IMR-90 (cell line): ENCODE data around the gene ABCA3. TPM values are rescaled to one million over a fixed set of nuclear protein-coding genes. Genes with fewer than 3 reads are reported as not detected.

Source experiments
- ATAC-seq: fragments of 200-7000 bp; cut with Tn5 transposase; 2 replicates; pipeline ENCODE4 v1.9.1; 2020; ENCODE audit warnings: low read depth, mild to moderate bottlenecking, moderate library complexity
- BruUV-seq: library from RNA; stranded (reverse); fragments of 400-500 nt; replicated peaks from 2 replicates; lab custom pipeline; 2021; lab: Mats Ljungman, UMichigan
- CTCF ChIA-PET: fragments of 300-600 bp; formaldehyde crosslinking; extraction: SDS; loops from one replicate; lab custom pipeline; 2021; ENCODE audit warnings: antibody characterized with exemption; lab: Yijun Ruan, JAX
- POLR2A ChIA-PET: fragments of 300-600 bp; sonication (Branson Sonifier 250); formaldehyde crosslinking; loops from one replicate; lab custom pipeline; 2022; ENCODE audit warnings: antibody characterized with exemption; ENCODE audit not compliant: unreplicated experiment; lab: Charles Lee
- DNase-seq: peaks from one replicate; pipeline ENCODE4 v3.0.0; 2013
- H2AFZ ChIP-seq: replicated peaks from 2 replicates; pipeline ENCODE3; 2013; ENCODE audit warnings: low read length, mild to moderate bottlenecking; ENCODE audit not compliant: poor library complexity
- H2AK5ac ChIP-seq: 2 replicates; pipeline ENCODE4 v1.6.1; 2013; ENCODE audit warnings: low read depth, low read length, inconsistent platforms
- H2AK9ac ChIP-seq: replicated peaks from 2 replicates; pipeline ENCODE3; 2013; ENCODE audit warnings: mild to moderate bottlenecking, low read depth, low read length, moderate library complexity; ENCODE audit not compliant: poor library complexity
- H2BK120ac ChIP-seq: 2 replicates; pipeline ENCODE4 v1.6.1; 2013; ENCODE audit warnings: low read depth, low read length, inconsistent platforms
- H2BK15ac ChIP-seq: 3 replicates; pipeline ENCODE4 v1.6.1; 2013; ENCODE audit warnings: low read depth, low read length, inconsistent platforms
- H2BK20ac ChIP-seq: 2 replicates; pipeline ENCODE4 v1.6.1; 2013; ENCODE audit warnings: low read depth, mild to moderate bottlenecking, inconsistent platforms, low read length, moderate library complexity
- H2BK5ac ChIP-seq: 2 replicates; pipeline ENCODE4 v1.6.1; 2013; ENCODE audit warnings: mild to moderate bottlenecking, low read depth, low read length, inconsistent platforms; ENCODE audit not compliant: poor library complexity, severe bottlenecking
- H3K14ac ChIP-seq: replicated peaks from 2 replicates; pipeline ENCODE4 v1.6.1; 2013; ENCODE audit warnings: low read depth, low read length, inconsistent platforms
- H3K18ac ChIP-seq: 2 replicates; pipeline ENCODE4 v1.6.1; 2013; ENCODE audit warnings: low read depth, low read length, control low read depth
- H3K23ac ChIP-seq: 2 replicates; pipeline ENCODE4 v1.6.1; 2013; ENCODE audit warnings: low read depth, low read length, inconsistent platforms
- H3K27ac ChIP-seq: 2 replicates; pipeline ENCODE4 v1.5.1; 2013; ENCODE audit warnings: mild to moderate bottlenecking, control low read depth, low read length; ENCODE audit not compliant: insufficient read depth
- H3K27me3 ChIP-seq: 2 replicates; pipeline ENCODE4 v1.6.1; 2013; ENCODE audit warnings: low read length; ENCODE audit not compliant: control insufficient read depth, insufficient read depth
- H3K36me3 ChIP-seq: 2 replicates; pipeline ENCODE4 v1.6.1; 2013; ENCODE audit warnings: low read length, mixed read lengths; ENCODE audit not compliant: control insufficient read depth, insufficient read depth
- H3K4ac ChIP-seq: 2 replicates; pipeline ENCODE4 v1.6.1; 2013; ENCODE audit warnings: low read depth, low read length, inconsistent platforms
- H3K4me1 ChIP-seq: 2 replicates; pipeline ENCODE4 v1.6.1; 2013; ENCODE audit warnings: low read length, mixed read lengths; ENCODE audit not compliant: control insufficient read depth, insufficient read depth
- H3K4me2 ChIP-seq: 2 replicates; pipeline ENCODE4 v1.6.1; 2013; ENCODE audit warnings: low read depth, mild to moderate bottlenecking, control low read depth, low read length, moderate library complexity
- H3K4me3 ChIP-seq: 2 replicates; pipeline ENCODE4 v1.5.1; 2013; ENCODE audit warnings: low read depth, mild to moderate bottlenecking, control low read depth, low read length, moderate library complexity; ENCODE audit not compliant: insufficient read depth
- H3K56ac ChIP-seq: 2 replicates; pipeline ENCODE4 v1.6.1; 2013; ENCODE audit warnings: low read length, inconsistent platforms; ENCODE audit not compliant: insufficient read depth; ENCODE audit errors: extremely low read depth
- H3K79me1 ChIP-seq, 2 experiments: 2 replicates each; pipeline ENCODE4 v1.6.1; 2013; ENCODE audit warnings: low read length in 2 of 2, inconsistent platforms in 1 of 2, low read depth in 1 of 2
- H3K9ac ChIP-seq: 2 replicates; pipeline ENCODE4 v1.6.1; 2013; ENCODE audit warnings: low read depth, low read length, control low read depth
- H3K9me1 ChIP-seq: 2 replicates; pipeline ENCODE4 v1.6.1; 2013; ENCODE audit warnings: low read length, inconsistent platforms; ENCODE audit not compliant: insufficient read depth
- H3K9me3 ChIP-seq: 2 replicates; pipeline ENCODE4 v1.6.1; 2013; ENCODE audit warnings: low read length; ENCODE audit not compliant: control insufficient read depth, insufficient read depth
- H4K20me1 ChIP-seq: 2 replicates; pipeline ENCODE4 v1.6.1; 2013; ENCODE audit warnings: low read length, inconsistent platforms; ENCODE audit not compliant: insufficient read depth
- H4K5ac ChIP-seq: 2 replicates; pipeline ENCODE4 v1.6.1; 2013; ENCODE audit warnings: mild to moderate bottlenecking, low read depth, low read length, control low read depth
- H4K8ac ChIP-seq, 2 experiments: 2 replicates each; pipeline ENCODE4 v1.6.1; 2013; ENCODE audit warnings: low read depth in 2 of 2, low read length in 2 of 2, control low read depth in 1 of 2, inconsistent platforms in 1 of 2
- H4K91ac ChIP-seq: 2 replicates; pipeline ENCODE4 v1.6.1; 2013; ENCODE audit warnings: low read depth, low read length, inconsistent platforms; ENCODE audit not compliant: insufficient read depth
- BHLHE40 ChIP-seq: fragments of 150-350 bp; IDR thresholded peaks from 2 replicates; pipeline ENCODE4 v1.6.1; 2016; ENCODE audit warnings: mild to moderate bottlenecking, low read depth, low read length
- CEBPB ChIP-seq: IDR thresholded peaks from 2 replicates; pipeline ENCODE4 v1.6.1; 2012; ENCODE audit warnings: low read depth, low read length, improper control_type of control experiment
- CHD1 ChIP-seq: IDR thresholded peaks from 2 replicates; pipeline ENCODE4 v1.6.1; 2012; ENCODE audit warnings: low read depth, low read length, improper control_type of control experiment
- CTCF ChIP-seq: conservative IDR thresholded peaks from 2 replicates; pipeline ENCODE4 v1.5.1; 2012; ENCODE audit warnings: mild to moderate bottlenecking, low read depth, low read length, improper control_type of control experiment
- ELK1 ChIP-seq: fragments of 150-350 bp; IDR thresholded peaks from 2 replicates; pipeline ENCODE4 v1.6.1; 2016; ENCODE audit warnings: low read depth, mild to moderate bottlenecking, low read length, moderate library complexity, borderline replicate concordance
- FOS ChIP-seq: fragments of 150-350 bp; IDR thresholded peaks from 2 replicates; pipeline ENCODE4 v1.6.1; 2016; ENCODE audit warnings: low read depth, low read length
- MAFK ChIP-seq: IDR thresholded peaks from 2 replicates; pipeline ENCODE4 v1.6.1; 2012; ENCODE audit warnings: low read depth, low read length, improper control_type of control experiment
- MAZ ChIP-seq: IDR thresholded peaks from 2 replicates; pipeline ENCODE4 v1.6.1; 2012; ENCODE audit warnings: low read depth, mild to moderate bottlenecking, low read length, improper control_type of control experiment, moderate library complexity, borderline replicate concordance
- MXI1 ChIP-seq: IDR thresholded peaks from 2 replicates; pipeline ENCODE4 v1.6.1; 2012; ENCODE audit warnings: low read depth, mild to moderate bottlenecking, low read length, moderate library complexity, borderline replicate concordance
- NFE2L2 ChIP-seq: fragments of 150-350 bp; IDR thresholded peaks from 2 replicates; pipeline ENCODE4 v1.6.1; 2016; ENCODE audit warnings: low read depth, mild to moderate bottlenecking, low read length
- POLR2A ChIP-seq: IDR thresholded peaks from 2 replicates; pipeline ENCODE4 v1.6.1; 2012; ENCODE audit warnings: mild to moderate bottlenecking, low read depth, low read length
- RAD21 ChIP-seq: IDR thresholded peaks from 2 replicates; pipeline ENCODE4 v1.6.1; 2012; ENCODE audit warnings: low read length, improper control_type of control experiment
- RCOR1 ChIP-seq: IDR thresholded peaks from 2 replicates; pipeline ENCODE4 v1.6.1; 2012; ENCODE audit warnings: mild to moderate bottlenecking, low read length, improper control_type of control experiment; ENCODE audit not compliant: insufficient replicate concordance
- RFX5 ChIP-seq: IDR thresholded peaks from 2 replicates; pipeline ENCODE4 v1.8.0; 2012; ENCODE audit warnings: low read depth, mild to moderate bottlenecking, low read length, moderate library complexity
- SMC3 ChIP-seq: fragments of 150-350 bp; IDR thresholded peaks from 2 replicates; pipeline ENCODE4 v1.6.1; 2016; ENCODE audit warnings: low read depth, mild to moderate bottlenecking, antibody characterized with exemption, low read length, moderate library complexity
- USF2 ChIP-seq: fragments of 150-350 bp; IDR thresholded peaks from 2 replicates; pipeline ENCODE4 v1.6.1; 2017; ENCODE audit warnings: mild to moderate bottlenecking, antibody characterized with exemption, low read length, low read depth
- WGBS, 2 experiments: methylation state at CpG; one replicate each; pipeline versions ENCODE4 v1.1.5 to v1.1.7; 2013; ENCODE audit warnings: missing lambda C conversion rate in 2 of 2; ENCODE audit not compliant: insufficient read length in 1 of 2; ENCODE audit errors: extremely low coverage in 2 of 2; 5-methylcytosine and 5-hydroxymethylcytosine counted together
- dilution Hi-C: fragments of 300-500 bp; cut with HindIII; formaldehyde crosslinking; loops from one replicate; pipeline ENCODE4 v1.14.3; 2018; ENCODE audit warnings: low sequenced_read_pairs; ENCODE audit not compliant: unreplicated experiment
- in situ Hi-C: fragments of 300-500 bp; cut with MboI; formaldehyde crosslinking; loops from 3 replicates; pipeline ENCODE4 v1.14.3; 2019; ENCODE audit warnings: low sequenced_read_pairs, inconsistent platforms, mixed read lengths
- intact Hi-C: fragments of 100-400 bp; cut with micrococcal nuclease; formaldehyde crosslinking; loops from 2 replicates; pipeline ENCODE4 v1.10.0; 2022
- polyA plus RNA-seq, 3 experiments: library from polyadenylated mRNA; depleted of rRNA; stranded (reverse); fragments of >200 nt; gene quantifications; 2 replicates each; pipeline ENCODE4 v1.2.3, GENCODE V29; 2012; ENCODE audit warnings: low replicate concordance in 1 of 3
- total RNA-seq: library from RNA; depleted of rRNA; stranded (reverse); fragments of >200 nt; gene quantifications from 2 replicates; pipeline ENCODE4 v1.2.3, GENCODE V29; 2012

The ABCA3 gene
- total and polyA plus RNA-seq, 2 of the 4 experiments (the other 2 are of a cell fraction), result 0.18 to 0.22 TPM

- Histone ChIP-seq H3K4ac (no peak overlapping the region), H3K56ac (no peak overlapping the region), H3K18ac (no peak overlapping the region), H4K91ac (no peak overlapping the region), H3K9me1 (no peaks in the 10 kb centered on the region), H4K5ac (no peak overlapping the region), H3K27me3 (peaks cover 37% of the 10 kb centered on the region), H3K27ac (no peak overlapping the region), H2BK20ac (no peak overlapping the region), H2BK15ac (no peak overlapping the region), H2AFZ (peak overlapping the region; percentile 14), H2BK120ac (no peak overlapping the region), H3K9me3 (no peaks in the 10 kb centered on the region), H3K4me1 (no peaks in the 10 kb centered on the region), H3K36me3 (no peaks in the 10 kb centered on the region), H4K20me1 (no peaks in the 10 kb centered on the region), H3K79me1 (no peaks in the 10 kb centered on the region), H3K23ac (no peak overlapping the region), H3K4me3 (no peak overlapping the region), H2AK5ac (no peak overlapping the region), H2BK5ac (no peak overlapping the region), H3K9ac (no peak overlapping the region), H3K14ac (no peak overlapping the region), H4K8ac (no peak overlapping the region), H3K4me2 (no peak overlapping the region), H2AK9ac (no peak overlapping the region)
- ChIA-PET CTCF (no interaction called here), POLR2A (no interaction called here)
- dilution Hi-C loops, result no loop called here
- DNase-seq (no peak), ATAC-seq (no peak)
- in situ Hi-C loops, result no loop called here
- 69% methylated on average over 9 of the region's 26 CpGs; no CpG with 5 or more reads in 1 of the 2 experiments for WGBS, 2 experiments
- intact Hi-C loops, result no loop called here
- TF ChIP-seq FOS (no peak), RCOR1 (no peak), CHD1 (no peak), MXI1 (no peak), ELK1 (no peak), POLR2A (no peak), MAZ (no peak), SMC3 (no peak), RAD21 (no peak), CEBPB (no peak), NFE2L2 (no peak), USF2 (no peak), MAFK (no peak), RFX5 (no peak), BHLHE40 (no peak), CTCF (no peak)
- no TSS peak for BruUV-seq
Observed at GRCh38 chr16:2324296-2324859, 16.1 kb downstream of the ABCA3 start.
